ENCODE data around the gene SAFB2.

The SAFB2 gene

GRCh38 chr19:5578097-5578846 is 44.3 kb downstream of the SAFB2 start:
- peak; percentile 81 for DNase-seq

- DNase-seq = no peak
These were observed 47.0 kb downstream of the SAFB2 start for GRCh38 chr19:5575590-5575989.

- peak; percentile 20 for DNase-seq
These were observed 49.9 kb downstream of the SAFB2 start for GRCh38 chr19:5572556-5573286.

GRCh38 chr19:5571777-5572176 is 50.8 kb downstream of the SAFB2 start:
- no peak for DNase-seq

GRCh38 chr19:5567970-5568407 is 54.6 kb downstream of the SAFB2 start:
- no peak for DNase-seq

- no peak for DNase-seq
These were observed 55.1 kb downstream of the SAFB2 start, which contains the start of gene TINCR for GRCh38 chr19:5567360-5567969. Gene TINCR (minus strand): TSS chr19:5567953.

- no peak for DNase-seq
These were observed 57.6 kb downstream of the SAFB2 start for GRCh38 chr19:5564930-5565329.

- DNase-seq = no peak
These were observed 58.5 kb downstream of the SAFB2 start for GRCh38 chr19:5563935-5564612.

- DNase-seq = no peak
These were observed 59.6 kb downstream of the SAFB2 start for GRCh38 chr19:5563008-5563431.

GRCh38 chr19:5562280-5562679 is 60.3 kb downstream of the SAFB2 start:
- DNase-seq = no peak

GRCh38 chr19:5561559-5561958 is 61.0 kb downstream of the SAFB2 start:
- DNase-seq = no peak

- no peak for DNase-seq
These were observed 62.4 kb downstream of the SAFB2 start for GRCh38 chr19:5560156-5560555.

GRCh38 chr19:5559804-5560133 is 62.8 kb downstream of the SAFB2 start:
- no peak for DNase-seq

- no peak for DNase-seq
These were observed 64.4 kb downstream of the SAFB2 start for GRCh38 chr19:5558101-5558621.

GRCh38 chr19:5557691-5558090 is 64.9 kb downstream of the SAFB2 start:
- DNase-seq = no peak

GRCh38 chr19:5554828-5555227 is 67.7 kb downstream of the SAFB2 start:
- DNase-seq = no peak

- no peak for DNase-seq
These were observed 68.7 kb downstream of the SAFB2 start for GRCh38 chr19:5553892-5554291.

GRCh38 chr19:5547881-5548280 is 74.7 kb downstream of the SAFB2 start:
- no peak for DNase-seq

GRCh38 chr19:5545984-5546383 is 76.6 kb downstream of the SAFB2 start:
- no peak for DNase-seq

- no peak for DNase-seq
These were observed 77.5 kb downstream of the SAFB2 start for GRCh38 chr19:5545051-5545450.

- no peak for DNase-seq
These were observed 79.9 kb downstream of the SAFB2 start for GRCh38 chr19:5542665-5543064.

GRCh38 chr19:5541456-5541855 is 81.1 kb downstream of the SAFB2 start:
- DNase-seq = no peak

- DNase-seq = no peak
These were observed 82.4 kb downstream of the SAFB2 start for GRCh38 chr19:5540208-5540607.

All from left hindlimb (tissue), 1 donor.